CD14-positive monocyte (primary cell): ENCODE measurements around the gene SPRTN. TPM values are rescaled to one million over a fixed set of nuclear protein-coding genes. Genes with fewer than 3 reads are reported as not detected.

Experiments
- DNase-seq, 3 donors: peaks; one replicate each; pipeline ENCODE4 v3.0.0-alpha.2; 2011 to 2022
- H2AFZ ChIP-seq: 2 replicates; pipeline ENCODE4 v1.6.0; 2012; ENCODE audit warnings: mild to moderate bottlenecking, low read depth, low read length, inconsistent platforms; ENCODE audit not compliant: insufficient read depth, poor library complexity, severe bottlenecking
- H3K27ac ChIP-seq, 2 donors: 1 replicate in 1 of 2; 2 replicates in 1 of 2; pipeline ENCODE4 v1.5.1; 2012 to 2013; ENCODE audit warnings: low read length in 2 of 2, control low read depth in 1 of 2, inconsistent platforms in 1 of 2, low read depth in 1 of 2, mild to moderate bottlenecking in 1 of 2
- H3K27me3 ChIP-seq, 2 donors: one replicate each; pipeline versions ENCODE4 v1.6.0 to v1.6.1; 2011 to 2013; ENCODE audit warnings: low read length in 2 of 2; ENCODE audit not compliant: control insufficient read depth in 2 of 2, insufficient read depth in 2 of 2
- H3K36me3 ChIP-seq, 2 donors: replicated peaks in 1 of 2; 1 replicate in 1 of 2; 2 replicates in 1 of 2; pipeline versions ENCODE4 v1.5.1 to v1.6.1; 2012 to 2013; ENCODE audit warnings: low read length in 2 of 2, control low read depth in 1 of 2, inconsistent platforms in 1 of 2, mild to moderate bottlenecking in 1 of 2; ENCODE audit not compliant: insufficient read depth in 2 of 2, control insufficient read depth in 1 of 2
- H3K4me1 ChIP-seq, 2 donors: 1 replicate in 1 of 2; 2 replicates in 1 of 2; pipeline versions ENCODE4 v1.5.1 to v1.6.1; 2012 to 2013; ENCODE audit warnings: low read length in 2 of 2, control low read depth in 1 of 2, inconsistent platforms in 1 of 2, mild to moderate bottlenecking in 1 of 2, moderate library complexity in 1 of 2; ENCODE audit not compliant: insufficient read depth in 2 of 2, control insufficient read depth in 1 of 2
- H3K4me2 ChIP-seq: replicated peaks from 2 replicates; pipeline ENCODE3; 2012; ENCODE audit warnings: low read length, moderate library complexity, mild to moderate bottlenecking; ENCODE audit not compliant: poor library complexity, severe bottlenecking; ENCODE audit errors: extremely low read depth
- H3K4me3 ChIP-seq, 3 experiments: fragments of 200-600 bp in 1 of 3; sonication (generic) in 1 of 3; replicated peaks in 1 of 3; 1 replicate in 2 of 3; 2 replicates in 1 of 3; pipeline ENCODE4 v1.5.1; 2011 to 2013; ENCODE audit warnings: low read length in 3 of 3, mild to moderate bottlenecking in 3 of 3, control low read depth in 2 of 3, low read depth in 2 of 3, inconsistent platforms in 1 of 3, moderate library complexity in 1 of 3
- H3K79me2 ChIP-seq: 2 replicates; pipeline ENCODE4 v1.6.0; 2012; ENCODE audit warnings: mild to moderate bottlenecking, control low read depth, inconsistent platforms, low read length, moderate library complexity; ENCODE audit not compliant: insufficient read depth
- H3K9ac ChIP-seq: 2 replicates; pipeline ENCODE4 v1.6.0; 2017; ENCODE audit warnings: low read length, mild to moderate bottlenecking; ENCODE audit not compliant: insufficient read depth, poor library complexity, severe bottlenecking
- H3K9me3 ChIP-seq, 2 donors: replicated peaks in 1 of 2; 1 replicate in 1 of 2; 2 replicates in 1 of 2; pipeline versions ENCODE4 v1.5.1 to v1.6.1; 2012 to 2013; ENCODE audit warnings: low read length in 2 of 2, control low read depth in 1 of 2; ENCODE audit not compliant: control insufficient read depth in 1 of 2, insufficient read depth in 1 of 2
- H4K20me1 ChIP-seq: 2 replicates; pipeline ENCODE4 v1.6.0; 2012; ENCODE audit warnings: mild to moderate bottlenecking, low read length, control low read depth, moderate library complexity; ENCODE audit not compliant: insufficient read depth
- H3K27ac Mint-ChIP-seq, 7 donors: one replicate each; pipeline ENCODE4 v1.8.0; 2020; ENCODE audit warnings: mild to moderate bottlenecking in 7 of 7, mixed read lengths in 7 of 7, moderate library complexity in 6 of 7, inconsistent platforms in 2 of 7
- H3K27me3 Mint-ChIP-seq, 3 donors: one replicate each; pipeline ENCODE4 v1.8.0; 2021 to 2022; ENCODE audit warnings: low read depth in 3 of 3, mild to moderate bottlenecking in 3 of 3, mixed read lengths in 3 of 3, moderate library complexity in 3 of 3, inconsistent platforms in 1 of 3
- H3K36me3 Mint-ChIP-seq, 2 donors: one replicate each; pipeline ENCODE4 v1.8.0; 2020; ENCODE audit warnings: mixed read lengths in 2 of 2, inconsistent platforms in 1 of 2, mild to moderate bottlenecking in 1 of 2
- H3K4me1 Mint-ChIP-seq: one replicate; pipeline ENCODE4 v1.8.0; 2020; ENCODE audit warnings: mild to moderate bottlenecking, mixed read lengths
- H3K4me3 Mint-ChIP-seq, 2 donors: one replicate each; pipeline ENCODE4 v1.8.0; 2020; ENCODE audit warnings: mild to moderate bottlenecking in 2 of 2, mixed read lengths in 2 of 2, moderate library complexity in 1 of 2
- H3K9me3 Mint-ChIP-seq, 7 donors: one replicate each; pipeline ENCODE4 v1.8.0; 2020 to 2022; ENCODE audit warnings: mixed read lengths in 7 of 7, mild to moderate bottlenecking in 6 of 7, moderate library complexity in 6 of 7, inconsistent platforms in 2 of 7
- WGBS: methylation state at CpG from one replicate; pipeline ENCODE4 v1.1.5; 2013; ENCODE audit warnings: missing lambda C conversion rate; ENCODE audit not compliant: insufficient coverage; 5-methylcytosine and 5-hydroxymethylcytosine counted together
- intact Hi-C, 2 donors: fragments of 100-400 bp; cut with micrococcal nuclease; formaldehyde crosslinking; loops; one replicate each; pipeline versions ENCODE4 v1.15.0 to v1.15.1; 2023
- polyA plus RNA-seq, 3 donors: library from polyadenylated mRNA; depleted of rRNA in 1 of 3; unstranded in 2 of 3; stranded (reverse) in 1 of 3; fragments of 300-500 nt in 2 of 3; fragments of >200 nt in 1 of 3; fragmentation: Illumina TruSeq in 2 of 3; gene quantifications; 1 replicate in 2 of 3; 2 replicates in 1 of 3; pipeline ENCODE4 v1.2.3, GENCODE V29; 2012 to 2021
- TF ChIP-seq, protein P1 (sequence below): fragments of 200-600 bp; IDR thresholded peaks from one replicate; pipeline ENCODE4 v1.8.0; 2022; ENCODE audit warnings: antibody characterized with exemption, mild to moderate bottlenecking

Gene SPRTN
- polyA plus RNA-seq, 3 donors: 4.5 to 9.1 (median 7.8) TPM

DNA sequence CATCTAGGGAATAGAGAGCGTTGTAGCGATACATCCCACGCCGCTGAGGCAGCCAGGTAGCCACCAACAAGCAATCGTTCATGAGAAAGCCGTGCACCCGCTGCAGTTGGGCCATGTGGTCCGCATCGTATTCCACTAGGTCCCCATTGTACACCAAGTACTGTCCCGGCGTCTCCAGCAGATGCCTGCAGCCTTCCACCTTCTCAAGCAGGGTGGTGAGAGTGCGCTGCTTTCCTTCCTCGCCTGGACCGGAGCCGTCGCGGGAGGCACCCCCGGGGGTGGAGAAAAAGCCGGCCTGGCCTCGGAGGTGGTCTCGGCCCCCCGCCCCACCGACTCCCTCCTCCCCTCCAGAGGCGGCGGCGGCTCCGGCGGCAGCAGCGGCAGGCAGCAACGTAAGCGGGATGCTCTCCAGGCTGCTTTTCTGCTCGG is 1.0 kb upstream of the SPRTN start:
- Mint-ChIP-seq H3K27me3 (no peaks in the 10 kb centered on the region), H3K36me3 (peaks cover 14 to 38% of the 10 kb centered on the region in 2 donors), H3K4me1 (peaks cover 62% of the 10 kb centered on the region), H3K4me3 (peak overlapping the region; percentile 99 to 100), H3K9me3 (no peaks in the 10 kb centered on the region), H3K27ac (peak overlapping the region; percentile 98 to 99 (median 99))
- no peaks in the 10 kb centered on the region for H3K27me3 ChIP-seq
- peak overlapping the region; percentile 99 for H3K27ac ChIP-seq
- H3K36me3 ChIP-seq: peaks cover 5 to 15% of the 10 kb centered on the region in 2 donors
- 3% methylated on average over 25 of the region's 32 CpGs for WGBS
- intact Hi-C loops: loop anchor here (5.0 to 10.0 kb wide), 5 partner anchors 85 to 692 kb away; partner anchors contain the start of genes ARV1 (in 1 of the 2), COG2 (in 1 of the 2), EGLN1 (in 1 of the 2) and GNPAT (in 1 of the 2)
- H3K9me3 ChIP-seq: no peaks in the 10 kb centered on the region
- peak overlapping the region; percentile 96 for H2AFZ ChIP-seq
- H3K9ac ChIP-seq: peak overlapping the region; percentile 95
- H3K4me2 ChIP-seq: peak overlapping the region; percentile 93
- H3K79me2 ChIP-seq: peaks cover 91% of the 10 kb centered on the region
- peak overlapping the region; percentile 88 to 92 (median 92) for H3K4me3 ChIP-seq
- H3K4me1 ChIP-seq: peaks cover 47 to 59% of the 10 kb centered on the region in 2 donors
- peak in 2 of 3 donors; percentile 6 to 23 for DNase-seq
- H4K20me1 ChIP-seq: peaks cover 58% of the 10 kb centered on the region
- TF ChIP-seq, protein P1, sequence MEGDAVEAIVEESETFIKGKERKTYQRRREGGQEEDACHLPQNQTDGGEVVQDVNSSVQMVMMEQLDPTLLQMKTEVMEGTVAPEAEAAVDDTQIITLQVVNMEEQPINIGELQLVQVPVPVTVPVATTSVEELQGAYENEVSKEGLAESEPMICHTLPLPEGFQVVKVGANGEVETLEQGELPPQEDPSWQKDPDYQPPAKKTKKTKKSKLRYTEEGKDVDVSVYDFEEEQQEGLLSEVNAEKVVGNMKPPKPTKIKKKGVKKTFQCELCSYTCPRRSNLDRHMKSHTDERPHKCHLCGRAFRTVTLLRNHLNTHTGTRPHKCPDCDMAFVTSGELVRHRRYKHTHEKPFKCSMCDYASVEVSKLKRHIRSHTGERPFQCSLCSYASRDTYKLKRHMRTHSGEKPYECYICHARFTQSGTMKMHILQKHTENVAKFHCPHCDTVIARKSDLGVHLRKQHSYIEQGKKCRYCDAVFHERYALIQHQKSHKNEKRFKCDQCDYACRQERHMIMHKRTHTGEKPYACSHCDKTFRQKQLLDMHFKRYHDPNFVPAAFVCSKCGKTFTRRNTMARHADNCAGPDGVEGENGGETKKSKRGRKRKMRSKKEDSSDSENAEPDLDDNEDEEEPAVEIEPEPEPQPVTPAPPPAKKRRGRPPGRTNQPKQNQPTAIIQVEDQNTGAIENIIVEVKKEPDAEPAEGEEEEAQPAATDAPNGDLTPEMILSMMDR: no peak

DNA sequence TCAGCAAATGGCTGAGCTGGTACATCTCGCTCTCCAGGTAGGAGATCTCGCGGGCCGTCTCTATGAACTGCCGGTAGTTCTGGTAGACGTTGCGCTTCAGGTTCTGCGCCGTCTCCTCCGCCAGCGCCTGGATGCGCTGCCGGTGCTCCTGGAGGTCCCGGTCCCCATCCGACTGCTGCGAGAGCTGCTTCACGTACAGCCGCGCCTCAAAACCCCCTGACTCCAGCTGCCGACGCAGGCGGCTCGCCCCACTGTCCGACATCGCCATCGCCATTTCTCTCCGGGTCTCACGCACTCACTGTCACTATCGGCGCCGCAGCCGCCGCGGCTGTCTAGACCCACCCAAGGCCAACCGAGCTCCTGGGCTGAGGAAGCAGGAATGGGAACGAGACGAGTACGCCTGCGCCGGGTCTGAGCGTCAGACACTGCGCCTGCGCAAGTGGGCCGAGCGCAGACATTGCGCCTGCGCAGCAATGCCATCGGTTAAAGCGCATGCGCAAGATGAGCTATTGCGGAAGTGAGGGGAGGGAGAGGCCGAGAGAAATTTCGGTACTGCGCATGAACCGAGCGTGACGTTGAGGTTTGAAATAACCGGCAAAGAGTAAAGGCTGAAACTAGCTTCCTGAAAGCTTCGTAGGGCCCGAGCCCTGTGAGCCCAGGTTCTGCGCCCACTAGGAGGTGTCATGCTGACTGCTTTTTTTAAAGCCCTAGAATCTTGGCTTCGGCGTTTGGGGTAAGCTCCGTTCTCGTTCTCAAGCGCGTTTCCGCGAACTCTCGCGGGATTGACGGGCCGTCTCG is 422 bp upstream of the SPRTN start, which contains the start of gene EXOC8:
TSS of gene EXOC8 (minus strand) at position 381 of the 798 bp plus-strand sequence. CDS start at position 274, 107 bp downstream.
- Mint-ChIP-seq H3K4me1 (peaks cover 59% of the 10 kb centered on the region), H3K36me3 (peaks cover 13 to 38% of the 10 kb centered on the region in 2 donors), H3K4me3 (peak within 1 kb of the TSS; percentile 99 to 100), H3K27ac (peak within 1 kb of the TSS; percentile 98 to 99 (median 99)), H3K9me3 (no peaks in the 10 kb centered on the region), H3K27me3 (no peaks in the 10 kb centered on the region)
- Histone ChIP-seq H2AFZ (peak within 1 kb of the TSS; percentile 96), H3K27ac (peak within 1 kb of the TSS; percentile 99), H3K9ac (peak within 1 kb of the TSS; percentile 95), H3K79me2 (peaks cover 91% of the 10 kb centered on the region), H3K4me1 (peaks cover 47 to 59% of the 10 kb centered on the region in 2 donors), H3K27me3 (no peaks in the 10 kb centered on the region), H3K4me2 (peak within 1 kb of the TSS; percentile 93), H4K20me1 (peaks cover 52% of the 10 kb centered on the region), H3K4me3 (peak within 1 kb of the TSS; percentile 88 to 92 (median 92)), H3K9me3 (no peaks in the 10 kb centered on the region), H3K36me3 (peaks cover 6 to 18% of the 10 kb centered on the region in 2 donors)
- DNase-seq: peak; percentile 94 to 100 (median 98)
- intact Hi-C loops: loop anchor here (5.0 to 10.0 kb wide), 5 partner anchors 85 to 693 kb away; partner anchors contain the start of genes ARV1 (in 1 of the 2), COG2 (in 1 of the 2), EGLN1 (in 1 of the 2) and GNPAT (in 1 of the 2)
- WGBS: under 1% methylated on average over 74 of the region's 74 CpGs
- TF ChIP-seq, protein P1: no peak
